H9 (cell line): Measurements from ENCODE around the gene DEGS2. TPM values are rescaled to one million over a fixed set of nuclear protein-coding genes. Genes with fewer than 3 reads are reported as not detected.

ENCODE experiments used
- DNase-seq: peaks from one replicate; pipeline ENCODE4 v3.0.0-alpha.2; 2017
- H2AFZ ChIP-seq: one replicate; pipeline ENCODE4 v1.6.1; 2013; ENCODE audit warnings: mild to moderate bottlenecking, low read length, control low read depth, moderate library complexity
- H2AK5ac ChIP-seq: 2 replicates; pipeline ENCODE4 v1.6.1; 2013; ENCODE audit warnings: low read length, control low read depth, mixed read lengths; ENCODE audit not compliant: insufficient read length
- H2BK120ac ChIP-seq: one replicate; pipeline ENCODE4 v1.6.1; 2013; ENCODE audit warnings: low read depth, mild to moderate bottlenecking, low read length, control low read depth, inconsistent platforms; ENCODE audit not compliant: poor library complexity, severe bottlenecking
- H2BK12ac ChIP-seq: 2 replicates; pipeline ENCODE4 v1.6.1; 2013; ENCODE audit warnings: low read length, control low read depth, mixed read lengths, low read depth; ENCODE audit not compliant: insufficient read length
- H2BK15ac ChIP-seq: 2 replicates; pipeline ENCODE4 v1.6.1; 2013; ENCODE audit warnings: low read depth, low read length, control low read depth
- H2BK20ac ChIP-seq: one replicate; pipeline ENCODE4 v1.6.1; 2013; ENCODE audit warnings: low read depth, mild to moderate bottlenecking, low read length, control low read depth, inconsistent platforms; ENCODE audit not compliant: poor library complexity, severe bottlenecking
- H2BK5ac ChIP-seq: 2 replicates; pipeline ENCODE4 v1.6.1; 2013; ENCODE audit warnings: low read length, control low read depth, mixed read lengths; ENCODE audit not compliant: insufficient read length
- H3K14ac ChIP-seq: 2 replicates; pipeline ENCODE4 v1.6.1; 2013; ENCODE audit warnings: low read length, control low read depth; ENCODE audit not compliant: insufficient read depth
- H3K18ac ChIP-seq: 2 replicates; pipeline ENCODE4 v1.6.1; 2013; ENCODE audit warnings: low read depth, mild to moderate bottlenecking, mixed read lengths, low read length, control low read depth; ENCODE audit not compliant: insufficient read length
- H3K23ac ChIP-seq: 2 replicates; pipeline ENCODE4 v1.6.1; 2013; ENCODE audit warnings: low read length, control low read depth, mixed read lengths, low read depth; ENCODE audit not compliant: insufficient read length
- H3K23me2 ChIP-seq: 2 replicates; pipeline ENCODE4 v1.6.1; 2013; ENCODE audit warnings: low read depth, mild to moderate bottlenecking, mixed read lengths, low read length, control low read depth; ENCODE audit not compliant: insufficient read length, poor library complexity, severe bottlenecking
- H3K27ac ChIP-seq: 2 replicates; pipeline ENCODE4 v1.5.1; 2013; ENCODE audit warnings: low read length, control low read depth, mixed read lengths, low read depth; ENCODE audit not compliant: insufficient read length
- H3K27me3 ChIP-seq: 2 replicates; pipeline ENCODE4 v1.6.1; 2013; ENCODE audit warnings: low read length, control low read depth, inconsistent platforms; ENCODE audit not compliant: insufficient read depth
- H3K4ac ChIP-seq: 2 replicates; pipeline ENCODE4 v1.6.1; 2013; ENCODE audit warnings: low read depth, mild to moderate bottlenecking, control low read depth, inconsistent platforms, low read length, moderate library complexity
- H3K4me1 ChIP-seq: 2 replicates; pipeline ENCODE4 v1.6.1; 2013; ENCODE audit warnings: low read length, control low read depth, inconsistent platforms; ENCODE audit not compliant: insufficient read depth
- H3K4me2 ChIP-seq: 2 replicates; pipeline ENCODE4 v1.6.1; 2013; ENCODE audit warnings: low read length, control low read depth, mixed read lengths; ENCODE audit not compliant: insufficient read length, insufficient read depth
- H3K56ac ChIP-seq: 2 replicates; pipeline ENCODE4 v1.6.1; 2013; ENCODE audit warnings: low read depth, mild to moderate bottlenecking, mixed read lengths, low read length, control low read depth; ENCODE audit not compliant: insufficient read length
- H3K79me1 ChIP-seq: 2 replicates; pipeline ENCODE4 v1.6.1; 2013; ENCODE audit warnings: low read depth, mild to moderate bottlenecking, moderate library complexity, low read length, control low read depth, inconsistent platforms; ENCODE audit not compliant: insufficient read depth, poor library complexity, severe bottlenecking
- H3K79me2 ChIP-seq: 2 replicates; pipeline ENCODE4 v1.6.1; 2013; ENCODE audit warnings: low read length, control low read depth, inconsistent platforms; ENCODE audit not compliant: insufficient read depth
- H3K9ac ChIP-seq: 2 replicates; pipeline ENCODE4 v1.6.1; 2013; ENCODE audit warnings: low read length, control low read depth, mixed read lengths; ENCODE audit not compliant: insufficient read length; ENCODE audit errors: extremely low read depth
- H3K9me3 ChIP-seq: one replicate; pipeline ENCODE4 v1.6.1; 2013; ENCODE audit warnings: low read depth, low read length, inconsistent platforms; ENCODE audit not compliant: control insufficient read depth
- H3T11ph ChIP-seq: one replicate; pipeline ENCODE4 v1.6.1; 2013; ENCODE audit warnings: mild to moderate bottlenecking, low read length, control low read depth, inconsistent platforms
- H4K20me1 ChIP-seq: one replicate; pipeline ENCODE4 v1.6.1; 2013; ENCODE audit not compliant: control insufficient read depth, insufficient read length, insufficient read depth
- H4K5ac ChIP-seq: 2 replicates; pipeline ENCODE4 v1.6.1; 2013; ENCODE audit warnings: low read depth, mild to moderate bottlenecking, mixed read lengths, low read length, control low read depth; ENCODE audit not compliant: insufficient read length
- H4K8ac ChIP-seq: replicated peaks from 2 replicates; pipeline ENCODE4 v1.6.1; 2013; ENCODE audit warnings: low read length, control low read depth, mixed read lengths, low read depth; ENCODE audit not compliant: insufficient read length
- H4K91ac ChIP-seq: 2 replicates; pipeline ENCODE4 v1.6.1; 2013; ENCODE audit warnings: low read depth, mild to moderate bottlenecking, moderate library complexity, mixed read lengths, low read length, control low read depth; ENCODE audit not compliant: insufficient read length
- H3K27ac Mint-ChIP-seq, 3 experiments: 2 replicates in 2 of 3; 3 replicates in 1 of 3; pipeline ENCODE4 v1.8.0; 2020 to 2021; ENCODE audit warnings: mixed read lengths in 3 of 3, mild to moderate bottlenecking in 1 of 3, moderate library complexity in 1 of 3
- H3K27me3 Mint-ChIP-seq: 2 replicates; pipeline ENCODE4 v1.8.0; 2021; ENCODE audit warnings: low read depth, mild to moderate bottlenecking, moderate library complexity, mixed read lengths
- H3K36me3 Mint-ChIP-seq, 3 experiments: 2 replicates in 2 of 3; 3 replicates in 1 of 3; pipeline ENCODE4 v1.8.0; 2020 to 2021; ENCODE audit warnings: low read depth in 3 of 3, mixed read lengths in 3 of 3; ENCODE audit not compliant: insufficient read depth in 1 of 3
- H3K4me1 Mint-ChIP-seq, 2 experiments: 2 replicates each; pipeline ENCODE4 v1.8.0; 2020; ENCODE audit warnings: mixed read lengths in 2 of 2
- H3K4me3 Mint-ChIP-seq, 2 experiments: 2 replicates in 1 of 2; 3 replicates in 1 of 2; pipeline ENCODE4 v1.8.0; 2020 to 2021; ENCODE audit warnings: mild to moderate bottlenecking in 2 of 2, mixed read lengths in 2 of 2, moderate library complexity in 1 of 2
- H3K9me3 Mint-ChIP-seq, 2 experiments: 2 replicates in 1 of 2; 3 replicates in 1 of 2; pipeline ENCODE4 v1.8.0; 2020; ENCODE audit warnings: mild to moderate bottlenecking in 2 of 2, mixed read lengths in 2 of 2, moderate library complexity in 1 of 2
- CTCF ChIP-seq: fragments of 200-600 bp; sonication (generic); conservative IDR thresholded peaks from 3 replicates; pipeline ENCODE4 v1.8.0; 2021; ENCODE audit warnings: antibody characterized with exemption, mild to moderate bottlenecking
- WGBS: extraction: QIAGEN DNeasy Blood & Tissue Kit; methylation state at CpG from one replicate; pipeline ENCODE4 v1.1.7; 2013; ENCODE audit warnings: missing lambda C conversion rate, low lambda C conversion rate, mixed read lengths; ENCODE audit not compliant: insufficient read length; ENCODE audit errors: extremely low coverage; 5-methylcytosine and 5-hydroxymethylcytosine counted together
- total RNA-seq: library from RNA; stranded (reverse); gene quantifications from 2 replicates; pipeline ENCODE4 v1.2.1, GENCODE V29; 2021

The DEGS2 gene
- total RNA-seq, 1 experiment from 2014 or later = 0.72 TPM

GRCh38 chr14:100191584-100192249, 32.3 kb upstream of the DEGS2 start:
- DNase-seq = no peak
- Histone ChIP-seq H2BK12ac (no peak overlapping the region), H3K79me1 (no peaks in the 10 kb centered on the region), H2AK5ac (no peak overlapping the region), H2BK15ac (no peak overlapping the region), H3K79me2 (no peaks in the 10 kb centered on the region), H4K8ac (no peak overlapping the region), H2BK20ac (no peak overlapping the region), H3K18ac (no peak overlapping the region), H3K27ac (no peak overlapping the region), H3K4me1 (no peaks in the 10 kb centered on the region; the same call in 1 of the 2 replicates), H3K4me2 (no peak overlapping the region), H3K27me3 (no peaks in the 10 kb centered on the region), H3K23me2 (no peaks in the 10 kb centered on the region), H2BK5ac (no peak overlapping the region), H3K14ac (no peak overlapping the region), H3K9me3 (no peaks in the 10 kb centered on the region), H3K4ac (no peak overlapping the region), H4K5ac (no peak overlapping the region), H3K23ac (no peak overlapping the region), H2AFZ (no peak overlapping the region), H4K20me1 (no peaks in the 10 kb centered on the region), H3T11ph (no peak overlapping the region), H2BK120ac (no peak overlapping the region), H4K91ac (no peak overlapping the region), H3K56ac (no peak overlapping the region), H3K9ac (no peak overlapping the region)
- no peak for TF ChIP-seq CTCF
- Mint-ChIP-seq H3K36me3 (peaks cover 0 to 5% (median 0%) of the 10 kb centered on the region in 3 experiments; a peak in 1 of 7 replicates), H3K27me3 (no peaks in the 10 kb centered on the region; the same call in 1 of the 2 replicates), H3K4me1 (peaks cover 10 to 14% of the 10 kb centered on the region in 2 experiments), H3K9me3 (peaks cover 5 to 6% of the 10 kb centered on the region in 2 experiments; a peak in 3 of 5 replicates), H3K27ac (no peak overlapping the region), H3K4me3 (no peak overlapping the region)
- no CpG with 5 or more reads among the region's 14 CpGs for WGBS
